Panc1 (cell line): ENCODE data around the gene LUC7L2. TPM values are rescaled to one million over a fixed set of nuclear protein-coding genes. Genes with fewer than 3 reads are reported as not detected.
"Not testable (repeated sequence)": the region's sequence is repeated elsewhere in the genome, so short reads cannot be mapped to it uniquely, and the experiment has no call there.

Experiments
- ATAC-seq: fragments of 200-7000 bp; cut with Tn5 transposase; 2 replicates; pipeline ENCODE4 v1.9.1; 2020; ENCODE audit warnings: mild to moderate bottlenecking, moderate library complexity
- BruUV-seq: library from RNA; stranded (reverse); fragments of 400-500 nt; replicated peaks from 2 replicates; lab custom pipeline; 2021; lab: Mats Ljungman, UMichigan
- CTCF ChIA-PET: fragments of 300-600 bp; sonication (Branson Sonifier 250); formaldehyde crosslinking; loops from one replicate; lab custom pipeline; 2022; ENCODE audit warnings: antibody characterized with exemption; lab: Charles Lee
- POLR2A ChIA-PET: fragments of 300-600 bp; sonication (Branson Sonifier 250); formaldehyde crosslinking; loops from one replicate; lab custom pipeline; 2022; ENCODE audit warnings: antibody characterized with exemption; lab: Charles Lee
- DNase-seq: peaks from one replicate; pipeline ENCODE4 v3.0.0-alpha.2; 2010; ENCODE audit warnings: low read depth, low spot score
- H3K27ac ChIP-seq: 2 replicates; pipeline ENCODE4 v1.5.1; 2011; ENCODE audit warnings: mild to moderate bottlenecking, low read length, inconsistent platforms
- H3K27me3 ChIP-seq: fragments of 200-500 bp; sonication (Bioruptor generic); 2 replicates; pipeline ENCODE4 v1.6.0; 2014; ENCODE audit warnings: low read length, inconsistent platforms; ENCODE audit not compliant: control insufficient read depth, insufficient read depth
- H3K36me3 ChIP-seq: fragments of 200-500 bp; sonication (Bioruptor generic); 2 replicates; pipeline ENCODE4 v1.5.1; 2014; ENCODE audit warnings: inconsistent platforms, mild to moderate bottlenecking, low read length, moderate library complexity; ENCODE audit not compliant: control insufficient read depth, insufficient read depth
- H3K4me1 ChIP-seq: 2 replicates; pipeline ENCODE4 v1.5.1; 2011; ENCODE audit warnings: inconsistent platforms, mild to moderate bottlenecking, low read length, moderate library complexity; ENCODE audit not compliant: control insufficient read depth, insufficient read depth
- H3K4me3 ChIP-seq, 2 experiments: 2 replicates each; pipeline ENCODE4 v1.5.1; 2011 to 2012; ENCODE audit warnings: low read depth in 2 of 2, low read length in 2 of 2, mild to moderate bottlenecking in 2 of 2, inconsistent platforms in 1 of 2, moderate library complexity in 1 of 2
- H3K9me3 ChIP-seq: fragments of 200-500 bp; sonication (Bioruptor generic); 2 replicates; pipeline ENCODE4 v1.5.1; 2014; ENCODE audit warnings: low read depth, mild to moderate bottlenecking, inconsistent platforms, low read length, moderate library complexity; ENCODE audit not compliant: control insufficient read depth, insufficient read depth
- CTCF ChIP-seq: fragments of 450-650 bp; IDR thresholded peaks from 2 replicates; pipeline ENCODE4 v1.5.1; 2017; ENCODE audit warnings: mild to moderate bottlenecking
- POLR2AphosphoS5 ChIP-seq: IDR thresholded peaks from 2 replicates; pipeline ENCODE4 v1.6.1; 2012; ENCODE audit warnings: mild to moderate bottlenecking, low read depth, low read length, moderate library complexity
- REST ChIP-seq, 2 experiments: IDR thresholded peaks; 2 replicates each; pipeline ENCODE4 v1.6.1; 2011 to 2012; ENCODE audit warnings: low read depth in 2 of 2, control low read depth in 1 of 2, low read length in 1 of 2, mild to moderate bottlenecking in 1 of 2, moderate library complexity in 1 of 2; ENCODE audit not compliant: insufficient read depth in 1 of 2
- SIN3A ChIP-seq: IDR thresholded peaks from 2 replicates; pipeline ENCODE4 v1.6.1; 2012; ENCODE audit warnings: low read depth, mild to moderate bottlenecking, low read length, moderate library complexity, borderline replicate concordance; ENCODE audit not compliant: insufficient read depth
- TCF7L2 ChIP-seq: IDR thresholded peaks from 2 replicates; pipeline ENCODE4 v1.6.1; 2011; ENCODE audit warnings: mild to moderate bottlenecking, low read depth, low read length, inconsistent platforms
- in situ Hi-C: cut with HindIII; loops from 2 replicates; pipeline ENCODE4 v1.10.0; 2016; ENCODE audit warnings: low sequenced_read_pairs, low pct_unique_long_range_greater_than_20kb
- intact Hi-C: fragments of 100-400 bp; cut with micrococcal nuclease; formaldehyde crosslinking; loops from one replicate; pipeline ENCODE4 v1.10.0; 2022; ENCODE audit not compliant: unreplicated experiment
- total RNA-seq: library from RNA; stranded (reverse); gene quantifications from one replicate; pipeline ENCODE4 v1.2.1, GENCODE V29; 2021; ENCODE audit not compliant: unreplicated experiment

LUC7L2 gene
- total RNA-seq, 1 experiment from 2014 or later: 110 TPM

GRCh38 chr7:139464511-139464910, 104.8 kb downstream of the LUC7L2 start:
- in situ Hi-C loops, H3K36me3 ChIP-seq, H3K27ac ChIP-seq: not testable (repeated sequence)

GRCh38 chr7:139465072-139465471, 105.4 kb downstream of the LUC7L2 start:
- CTCF ChIA-PET, H3K4me1 ChIP-seq, in situ Hi-C loops, intact Hi-C loops, H3K27me3 ChIP-seq, H3K9me3 ChIP-seq, H3K36me3 ChIP-seq, ATAC-seq, H3K4me3 ChIP-seq, BruUV-seq, DNase-seq, H3K27ac ChIP-seq: not testable (repeated sequence)
- POLR2A ChIA-PET: interaction anchor here (0.6 kb wide), 1 partner anchor 538 kb away, joined by 10 read pairs; no protein-coding TSS in a partner anchor

More at GRCh38 chr7:139464511-139464910, 104.8 kb downstream of the LUC7L2 start:
- H3K27me3 ChIP-seq, BruUV-seq, POLR2A ChIA-PET, ATAC-seq, DNase-seq, intact Hi-C loops, H3K4me1 ChIP-seq, CTCF ChIA-PET, H3K9me3 ChIP-seq, H3K4me3 ChIP-seq: not testable (repeated sequence)

GRCh38 chr7:139467729-139468128, 108.0 kb downstream of the LUC7L2 start:
- ATAC-seq, H3K36me3 ChIP-seq, DNase-seq, H3K4me1 ChIP-seq, intact Hi-C loops, in situ Hi-C loops, H3K4me3 ChIP-seq, BruUV-seq, H3K9me3 ChIP-seq, CTCF ChIA-PET, POLR2A ChIA-PET, H3K27me3 ChIP-seq, H3K27ac ChIP-seq: not testable (repeated sequence)

GRCh38 chr7:139468281-139468680, 108.6 kb downstream of the LUC7L2 start:
- in situ Hi-C loops, H3K4me1 ChIP-seq, DNase-seq, H3K9me3 ChIP-seq, BruUV-seq, H3K27me3 ChIP-seq, intact Hi-C loops, ATAC-seq, H3K27ac ChIP-seq, H3K4me3 ChIP-seq, H3K36me3 ChIP-seq, CTCF ChIA-PET: not testable (repeated sequence)
- POLR2A ChIA-PET: interaction anchor here (0.7 kb wide), 1 partner anchor 406 kb away, joined by 3 read pairs; no protein-coding TSS in a partner anchor

- ChIA-PET POLR2A (interaction anchor here (0.6 kb wide), 1 partner anchor 924 kb away, joined by 7 read pairs; no protein-coding TSS in a partner anchor), CTCF (interaction anchor here (1.2 kb wide), 1 partner anchor 37 kb away, joined by 6 read pairs; no protein-coding TSS in a partner anchor)
- intact Hi-C loops: no loop called here
- no peak for DNase-seq
- no peaks in the 10 kb centered on the region for H3K36me3 ChIP-seq
- H3K4me3 ChIP-seq: no peak overlapping the region
- in situ Hi-C loops: no loop called here
- H3K27me3 ChIP-seq: no peaks in the 10 kb centered on the region
- H3K4me1 ChIP-seq: no peaks in the 10 kb centered on the region
- H3K9me3 ChIP-seq: no peaks in the 10 kb centered on the region
- ATAC-seq: peak; percentile 71
- H3K27ac ChIP-seq: no peak overlapping the region
- BruUV-seq: no TSS peak
- TF ChIP-seq POLR2AphosphoS5: no peak
- no peak for TF ChIP-seq SIN3A
- no peak for TF ChIP-seq REST (IDR thresholded peaks at IDR 0.05; ENCODE audit: insufficient read depth in 1 of 2, low read depth in 2 of 2, low read length in 1 of 2)
- TF ChIP-seq TCF7L2: no peak
- TF ChIP-seq CTCF: no peak
Observed at GRCh38 chr7:139471740-139472353, 112.2 kb downstream of the LUC7L2 start.
